Measurements from ENCODE around the gene CDK6. TPM values are rescaled to one million over a fixed set of nuclear protein-coding genes. Genes with fewer than 3 reads are reported as not detected.
"Not testable (repeated sequence)": the region's sequence is repeated elsewhere in the genome, so short reads cannot be mapped to it uniquely, and the experiment has no call there.

The CDK6 gene
- total RNA-seq, 2 experiments from 2014 or later, result 118 to 229 TPM

- H3K4me3 Mint-ChIP-seq, result no peak overlapping the region
- ATAC-seq (peak; percentile 18), DNase-seq (no peak)
- CTCF ChIA-PET, result interaction anchor here (1.2 kb wide), 2 partner anchors 9 to 63 kb away, joined by 3 to 6 read pairs; no protein-coding TSS in a partner anchor
- H3K4me1 Mint-ChIP-seq, result peaks cover 58% of the 10 kb centered on the region
- H3K27ac Mint-ChIP-seq, result peak overlapping the region; percentile 60
- no peaks in the 10 kb centered on the region for H3K27me3 Mint-ChIP-seq
- H3K36me3 Mint-ChIP-seq, result peaks cover 70% of the 10 kb centered on the region
- no peaks in the 10 kb centered on the region for H3K9me3 Mint-ChIP-seq (ENCODE audit: low read depth)
Observed at GRCh38 chr7:92769394-92769699, 67.0 kb downstream of the CDK6 start.

GRCh38 chr7:92768501-92769393 lies 67.6 kb downstream of the CDK6 start:
- CTCF ChIA-PET, result interaction anchor here (1.2 kb wide), 2 partner anchors 10 to 64 kb away, joined by 3 to 6 read pairs; no protein-coding TSS in a partner anchor
- no peaks in the 10 kb centered on the region for H3K27me3 Mint-ChIP-seq
- ATAC-seq (peak; percentile 90), DNase-seq (peak; percentile 49)
- H3K4me3 Mint-ChIP-seq, result peak overlapping the region; percentile 25
- peaks cover 60% of the 10 kb centered on the region for H3K4me1 Mint-ChIP-seq
- H3K36me3 Mint-ChIP-seq, result peaks cover 70% of the 10 kb centered on the region
- peak overlapping the region; percentile 65 for H3K27ac Mint-ChIP-seq
- no peaks in the 10 kb centered on the region for H3K9me3 Mint-ChIP-seq (ENCODE audit: low read depth)

- Mint-ChIP-seq H3K9me3 (ENCODE audit: low read depth) (no peaks in the 10 kb centered on the region), H3K4me1 (peaks cover 55% of the 10 kb centered on the region), H3K36me3 (peaks cover 61% of the 10 kb centered on the region), H3K4me3 (no peak overlapping the region), H3K27me3 (no peaks in the 10 kb centered on the region), H3K27ac (peak overlapping the region; percentile 9)
- CTCF ChIA-PET, result interaction anchor here (1.3 kb wide), 1 partner anchor 9 kb away, joined by 3 read pairs; no protein-coding TSS in a partner anchor
- no peak for ATAC-seq
- DNase-seq, result no peak
Observed at GRCh38 chr7:92767437-92767836, 68.9 kb downstream of the CDK6 start.

DNA sequence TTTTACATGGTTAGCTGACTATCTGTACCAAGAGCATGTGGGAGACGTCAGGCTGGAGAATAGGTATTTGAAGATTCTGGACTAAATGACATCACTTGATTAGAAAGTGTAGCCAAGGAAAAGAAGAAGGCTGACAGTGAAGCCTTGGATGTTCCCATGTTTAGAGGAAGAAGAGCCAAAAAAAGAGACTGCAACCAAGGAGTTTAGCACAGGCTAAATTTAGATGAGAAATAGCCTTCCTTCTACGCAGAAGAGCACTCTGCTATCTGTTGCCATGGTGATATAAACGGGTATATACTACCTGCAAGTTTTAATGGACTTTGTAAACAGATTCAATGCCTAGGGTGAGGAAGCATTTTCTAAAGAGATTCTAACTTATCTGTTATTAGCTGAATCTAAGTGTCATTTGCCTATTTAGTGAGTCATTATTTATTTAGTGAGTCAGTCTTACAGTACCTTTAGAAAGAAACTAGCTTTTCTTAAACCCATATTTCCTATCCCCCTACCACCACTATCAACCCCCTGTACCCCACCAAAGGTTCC lies 69.8 kb downstream of the CDK6 start:
- CTCF ChIA-PET, result no interaction called here
- H3K36me3 Mint-ChIP-seq, result peaks cover 63% of the 10 kb centered on the region
- DNase-seq (no peak), ATAC-seq (no peak)
- no peak overlapping the region for H3K4me3 Mint-ChIP-seq
- H3K9me3 Mint-ChIP-seq (ENCODE audit: low read depth), result no peaks in the 10 kb centered on the region
- H3K4me1 Mint-ChIP-seq, result peaks cover 60% of the 10 kb centered on the region
- H3K27me3 Mint-ChIP-seq, result no peaks in the 10 kb centered on the region
- H3K27ac Mint-ChIP-seq, result no peak overlapping the region

GRCh38 chr7:92765725-92766124 lies 70.6 kb downstream of the CDK6 start:
- CTCF ChIA-PET, result no interaction called here
- no peak for ATAC-seq
- no peak overlapping the region for H3K27ac Mint-ChIP-seq
- peaks cover 67% of the 10 kb centered on the region for H3K36me3 Mint-ChIP-seq
- H3K4me1 Mint-ChIP-seq, result peaks cover 58% of the 10 kb centered on the region
- H3K4me3 Mint-ChIP-seq, result no peak overlapping the region
- no peaks in the 10 kb centered on the region for H3K27me3 Mint-ChIP-seq
- no peaks in the 10 kb centered on the region for H3K9me3 Mint-ChIP-seq (ENCODE audit: low read depth)
- DNase-seq, result no peak

GRCh38 chr7:92763636-92764423 lies 72.5 kb downstream of the CDK6 start:
- Mint-ChIP-seq H3K9me3 (ENCODE audit: low read depth) (no peaks in the 10 kb centered on the region), H3K4me3 (no peak overlapping the region), H3K36me3 (peaks cover 70% of the 10 kb centered on the region), H3K27me3 (no peaks in the 10 kb centered on the region), H3K4me1 (peaks cover 42% of the 10 kb centered on the region), H3K27ac (no peak overlapping the region)
- ATAC-seq, result peak; percentile 45
- DNase-seq, result no peak
- CTCF ChIA-PET, result no interaction called here

DNA sequence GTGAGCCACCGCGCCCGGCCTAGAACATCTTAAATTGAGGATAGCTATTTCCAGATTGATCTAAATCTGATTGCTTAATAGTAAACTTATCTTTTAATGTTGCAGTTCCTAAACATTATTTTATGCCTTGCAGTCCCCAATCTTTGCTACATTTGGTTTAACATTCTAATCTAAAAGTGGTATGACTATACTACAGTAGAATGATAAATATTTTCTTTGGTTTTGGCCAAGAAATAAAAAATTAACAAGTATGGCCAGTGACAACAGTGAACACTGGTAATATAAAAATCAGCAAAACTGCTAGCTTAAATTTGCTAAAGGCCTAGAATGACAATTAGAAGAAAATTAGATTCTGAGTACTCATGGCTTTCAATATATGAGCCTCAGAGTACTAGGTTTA lies 73.5 kb downstream of the CDK6 start:
- Mint-ChIP-seq H3K27me3 (no peaks in the 10 kb centered on the region), H3K9me3 (ENCODE audit: low read depth) (no peaks in the 10 kb centered on the region), H3K4me3 (no peak overlapping the region), H3K36me3 (peaks cover 71% of the 10 kb centered on the region), H3K27ac (no peak overlapping the region), H3K4me1 (peaks cover 33% of the 10 kb centered on the region)
- no peak for DNase-seq
- CTCF ChIA-PET, result interaction anchor here (1.3 kb wide), 1 partner anchor 70 kb away, joined by 3 read pairs; no protein-coding TSS in a partner anchor
- ATAC-seq, result no peak

GRCh38 chr7:92761391-92762097 lies 74.8 kb downstream of the CDK6 start:
- no peaks in the 10 kb centered on the region for H3K9me3 Mint-ChIP-seq (ENCODE audit: low read depth)
- CTCF ChIA-PET, result interaction anchor here (1.3 kb wide), 1 partner anchor 71 kb away, joined by 3 read pairs; no protein-coding TSS in a partner anchor
- DNase-seq, result no peak
- H3K27me3 Mint-ChIP-seq, result no peaks in the 10 kb centered on the region
- H3K4me1 Mint-ChIP-seq, result peaks cover 20% of the 10 kb centered on the region
- no peak for ATAC-seq
- H3K4me3 Mint-ChIP-seq, result no peak overlapping the region
- H3K27ac Mint-ChIP-seq, result no peak overlapping the region
- peaks cover 68% of the 10 kb centered on the region for H3K36me3 Mint-ChIP-seq

GRCh38 chr7:92758796-92759431 lies 77.5 kb downstream of the CDK6 start:
- peaks cover 22% of the 10 kb centered on the region for H3K4me1 Mint-ChIP-seq
- DNase-seq, result no peak
- H3K36me3 Mint-ChIP-seq, result peaks cover 64% of the 10 kb centered on the region
- H3K27ac Mint-ChIP-seq, result no peak overlapping the region
- no peak for ATAC-seq
- H3K27me3 Mint-ChIP-seq, result no peaks in the 10 kb centered on the region
- no peaks in the 10 kb centered on the region for H3K9me3 Mint-ChIP-seq (ENCODE audit: low read depth)
- H3K4me3 Mint-ChIP-seq, result no peak overlapping the region
- CTCF ChIA-PET, result interaction anchor here (0.9 kb wide), 1 partner anchor 9 kb away, joined by 3 read pairs; no protein-coding TSS in a partner anchor

- H3K27ac Mint-ChIP-seq; H3K27me3 Mint-ChIP-seq; ATAC-seq; H3K9me3 Mint-ChIP-seq (ENCODE audit: low read depth); DNase-seq; CTCF ChIA-PET; H3K4me3 Mint-ChIP-seq: not testable (repeated sequence)
- H3K4me1 Mint-ChIP-seq, result peaks cover 33% of the 10 kb centered on the region
- peaks cover 69% of the 10 kb centered on the region for H3K36me3 Mint-ChIP-seq
Observed at GRCh38 chr7:92757311-92757910, 79.0 kb downstream of the CDK6 start.

DNA sequence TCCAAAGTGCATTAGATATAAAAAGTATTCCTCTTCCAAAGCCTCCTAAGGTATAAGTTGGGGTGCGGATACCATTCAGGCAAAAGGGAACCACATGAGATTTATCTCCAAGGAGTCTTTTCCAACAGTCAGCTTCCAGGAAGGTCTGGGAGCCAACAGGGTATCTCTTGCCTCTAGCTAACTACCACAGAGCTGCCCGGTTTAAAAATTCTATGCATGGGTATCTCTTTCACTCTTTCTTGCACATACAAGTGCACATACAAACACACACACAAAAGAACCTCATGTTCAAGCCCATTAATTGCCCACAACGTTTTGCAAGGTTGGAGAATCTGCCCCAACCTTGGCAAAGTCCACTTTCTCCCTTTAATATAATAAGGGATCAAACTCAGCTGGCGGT lies 80.7 kb downstream of the CDK6 start:
- no peak for ATAC-seq
- H3K9me3 Mint-ChIP-seq (ENCODE audit: low read depth), result no peaks in the 10 kb centered on the region
- no peak overlapping the region for H3K4me3 Mint-ChIP-seq
- no peak for DNase-seq
- H3K27ac Mint-ChIP-seq, result no peak overlapping the region
- H3K36me3 Mint-ChIP-seq, result peaks cover 64% of the 10 kb centered on the region
- CTCF ChIA-PET, result no interaction called here
- peaks cover 35% of the 10 kb centered on the region for H3K4me1 Mint-ChIP-seq
- no peaks in the 10 kb centered on the region for H3K27me3 Mint-ChIP-seq

- Mint-ChIP-seq H3K9me3 (ENCODE audit: low read depth) (no peaks in the 10 kb centered on the region), H3K27me3 (no peaks in the 10 kb centered on the region), H3K4me1 (peaks cover 38% of the 10 kb centered on the region), H3K4me3 (no peak overlapping the region), H3K36me3 (peaks cover 65% of the 10 kb centered on the region), H3K27ac (peak overlapping the region; percentile 51)
- CTCF ChIA-PET, result interaction anchor here (1.2 kb wide), 1 partner anchor 42 kb away, joined by 6 read pairs; no protein-coding TSS in a partner anchor
- ATAC-seq (no peak), DNase-seq (no peak)
Observed at GRCh38 chr7:92754919-92755581, 81.3 kb downstream of the CDK6 start.

Measured in activated CD8-positive, alpha-beta memory T cell treated with anti-CD3 and anti-CD28 coated beads, Interleukin-2, amount 10 ng/mL, durations not matched to agents 7 days and 5 days (primary cell).